GM12878 (cell line): ENCODE results near the gene ARPC1A. TPM values are rescaled to one million over a fixed set of nuclear protein-coding genes. Genes with fewer than 3 reads are reported as not detected.

ENCODE experiments used
- ASH2L ChIP-seq: fragments of 300-600, 200-600 bp; sonication (generic); IDR thresholded peaks from 2 replicates; pipeline ENCODE4 v1.6.1; 2017; ENCODE audit warnings: low read depth, mild to moderate bottlenecking, borderline replicate concordance
- ATF7 ChIP-seq: fragments of 450-650 bp; IDR thresholded peaks from 2 replicates; pipeline ENCODE4 v1.6.1; 2016; ENCODE audit warnings: low read depth, mild to moderate bottlenecking
- CBX3 ChIP-seq: fragments of 200-600 bp; sonication (generic); IDR thresholded peaks from 2 replicates; pipeline ENCODE4 v1.6.1; 2016; ENCODE audit warnings: low read depth, borderline replicate concordance
- CHD4 ChIP-seq: fragments of 200-600 bp; sonication (generic); IDR thresholded peaks from 2 replicates; pipeline ENCODE4 v1.6.1; 2016; ENCODE audit warnings: mild to moderate bottlenecking
- HCFC1 ChIP-seq: fragments of 150-350 bp; IDR thresholded peaks from 2 replicates; pipeline ENCODE4 v1.6.1; 2014; ENCODE audit warnings: low read length
- IRF4 ChIP-seq: IDR thresholded peaks from 2 replicates; pipeline ENCODE4 v1.6.1; 2011; ENCODE audit warnings: low read depth, low read length
- IRF5 ChIP-seq: fragments of 450-650 bp; IDR thresholded peaks from 2 replicates; pipeline ENCODE4 v1.6.1; 2017; ENCODE audit warnings: borderline replicate concordance
- KLF5 ChIP-seq: fragments of 450-650 bp; IDR thresholded peaks from 2 replicates; pipeline ENCODE4 v1.6.1; 2014; ENCODE audit warnings: mild to moderate bottlenecking; ENCODE audit not compliant: partially characterized antibody
- MTA2 ChIP-seq: fragments of 450-650 bp; IDR thresholded peaks from 2 replicates; pipeline ENCODE4 v1.6.1; 2016; ENCODE audit warnings: low read depth, mild to moderate bottlenecking, moderate library complexity
- MTA3 ChIP-seq: IDR thresholded peaks from 2 replicates; pipeline ENCODE4 v1.6.1; 2012; ENCODE audit warnings: low read length, inconsistent platforms, borderline replicate concordance
- NFYA ChIP-seq: IDR thresholded peaks from 2 replicates; pipeline ENCODE4 v1.6.1; 2011; ENCODE audit warnings: low read depth, mild to moderate bottlenecking, low read length, improper control_type of control experiment, borderline replicate concordance
- RBBP5 ChIP-seq: fragments of 200-600 bp; sonication (generic); conservative IDR thresholded peaks from 2 replicates; pipeline ENCODE4 v1.6.1; 2016
- SMAD1 ChIP-seq: fragments of 450-650 bp; IDR thresholded peaks from 2 replicates; pipeline ENCODE4 v1.6.1; 2018; ENCODE audit warnings: mild to moderate bottlenecking, low read depth; ENCODE audit not compliant: partially characterized antibody
- SPI1 ChIP-seq: IDR thresholded peaks from 2 replicates; pipeline ENCODE4 v1.6.1; 2011; ENCODE audit warnings: low read depth, mild to moderate bottlenecking, low read length, moderate library complexity, borderline replicate concordance; ENCODE audit not compliant: insufficient read depth
- TBL1XR1 ChIP-seq: IDR thresholded peaks from 2 replicates; pipeline ENCODE4 v1.6.1; 2012; ENCODE audit warnings: low read depth, low read length, improper control_type of control experiment
- TCF12 ChIP-seq: IDR thresholded peaks from 2 replicates; pipeline ENCODE4 v1.6.1; 2011; ENCODE audit warnings: low read depth, mild to moderate bottlenecking, low read length
- YBX1 ChIP-seq: fragments of 450-650 bp; IDR thresholded peaks from 2 replicates; pipeline ENCODE4 v1.6.1; 2016; ENCODE audit warnings: antibody characterized with exemption
- ZBED1 ChIP-seq: IDR thresholded peaks from 2 replicates; pipeline ENCODE4 v1.6.1; 2016; ENCODE audit warnings: borderline replicate concordance
- ZNF274 ChIP-seq: IDR thresholded peaks from one replicate; pipeline ENCODE4 v1.8.0; 2011; ENCODE audit not compliant: insufficient read length, insufficient read depth
- ZZZ3 ChIP-seq: IDR thresholded peaks from 2 replicates; pipeline ENCODE4 v1.6.1; 2011; ENCODE audit warnings: low read depth; ENCODE audit not compliant: control insufficient read depth, insufficient read length
- polyA plus RNA-seq, 11 experiments: library from polyadenylated mRNA; depleted of rRNA in 4 of 11; unstranded in 6 of 11; stranded (reverse) in 5 of 11; fragments of >200 nt; fragmentation: Nextera tagmentation in 4 of 11; fragmentation: Illumina TruSeq in 1 of 11; extraction: Ambion mirVana in 4 of 11; extraction: Trizol in 1 of 11; gene quantifications; 1 replicate in 1 of 11; 2 replicates in 10 of 11; pipeline versions ENCODE4 v1.2.1 to v1.2.3, GENCODE V29; 2011 to 2016; ENCODE audit warnings: inconsistent platforms in 2 of 11, missing spikeins in 2 of 11, low read depth in 1 of 11
- total RNA-seq, 4 experiments: library from RNA; depleted of rRNA in 3 of 4; stranded (reverse); fragments of >200 nt in 3 of 4; fragmentation: Illumina TruSeq in 1 of 4; extraction: Trizol in 1 of 4; gene quantifications; 2 replicates each; pipeline versions ENCODE4 v1.2.1 to v1.2.3, GENCODE V29; 2013 to 2021
- TF ChIP-seq, protein P1 (sequence below): fragments of 450-650 bp; IDR thresholded peaks from 2 replicates; pipeline ENCODE4 v1.6.1; 2017; ENCODE audit warnings: mild to moderate bottlenecking, moderate library complexity
- TF ChIP-seq, protein P2 (sequence below): IDR thresholded peaks from 2 replicates; pipeline ENCODE4 v1.6.1; 2011; ENCODE audit warnings: low read depth, low read length, improper control_type of control experiment, borderline replicate concordance
- TF ChIP-seq, protein P3 (sequence below): fragments of 450-650 bp; IDR thresholded peaks from 2 replicates; pipeline ENCODE4 v1.6.1; 2014; ENCODE audit warnings: mild to moderate bottlenecking

ARPC1A gene
- total and polyA plus RNA-seq, 10 of the 15 experiments (the other 5 are each of a cell fraction or from before 2014, with no cell fraction given) = 42.3 to 152 (median 72.1) TPM

DNA sequence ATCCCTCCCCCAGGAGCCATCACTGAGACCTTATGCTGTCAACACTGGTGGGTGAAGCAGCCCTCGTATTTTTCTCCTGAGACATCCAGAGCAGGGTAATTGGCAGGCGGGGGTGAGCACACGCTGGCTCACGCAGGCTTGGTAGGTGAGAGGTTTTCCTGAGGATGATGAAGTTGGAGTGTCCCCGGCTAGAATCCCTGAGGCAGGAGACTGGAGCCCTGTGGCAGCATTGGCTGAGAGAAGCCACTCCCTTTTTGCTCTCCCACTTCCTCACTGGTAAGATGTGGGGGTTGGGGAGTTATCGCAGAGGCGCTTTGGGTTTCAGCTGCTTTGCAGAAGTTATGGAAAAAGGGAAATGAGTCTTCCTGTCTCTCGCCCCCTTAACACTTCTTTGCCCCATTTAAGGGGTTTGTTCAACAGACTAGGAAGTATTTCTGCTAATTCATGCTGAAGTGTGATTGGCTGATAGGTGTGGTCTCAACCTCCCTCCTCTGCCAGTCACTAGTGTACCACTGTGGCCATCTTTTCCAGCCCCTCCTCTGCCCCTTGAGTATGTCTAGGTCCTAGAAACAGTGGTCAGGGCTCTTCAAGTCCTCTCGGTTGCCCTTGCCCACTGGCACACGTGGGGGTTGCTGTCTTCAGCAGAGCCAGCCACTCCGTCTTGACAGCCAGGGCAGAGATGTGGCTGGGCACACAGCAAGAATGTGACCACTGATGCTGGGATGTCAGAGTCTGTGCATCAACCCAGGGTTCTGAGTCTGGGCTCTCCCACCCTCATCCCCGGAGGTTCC, 54.5 kb downstream of the ARPC1A start (continued):
- TF ChIP-seq CHD4 (no peak), TCF12 (no peak; the same call in 1 of the 2 replicates), ASH2L (no peak), SMAD1 (no peak), MTA3 (no peak), KLF5 (no peak), NFYA (no peak), ATF7 (peak; percentile 50; the same call in 1 of the 2 replicates), RBBP5 (no peak; the same call in 1 of the 2 replicates), ZNF274 (no peak), TBL1XR1 (peak; percentile 78; the same call in 1 of the 2 replicates), SPI1 (peak; percentile 98), IRF4 (peak; percentile 51; the same call in 1 of the 2 replicates), MTA2 (peak; percentile 76), CBX3 (no peak), YBX1 (no peak), ZZZ3 (no peak), ZBED1 (peak; percentile 80), HCFC1 (no peak), IRF5 (no peak)
- TF ChIP-seq, protein P1, sequence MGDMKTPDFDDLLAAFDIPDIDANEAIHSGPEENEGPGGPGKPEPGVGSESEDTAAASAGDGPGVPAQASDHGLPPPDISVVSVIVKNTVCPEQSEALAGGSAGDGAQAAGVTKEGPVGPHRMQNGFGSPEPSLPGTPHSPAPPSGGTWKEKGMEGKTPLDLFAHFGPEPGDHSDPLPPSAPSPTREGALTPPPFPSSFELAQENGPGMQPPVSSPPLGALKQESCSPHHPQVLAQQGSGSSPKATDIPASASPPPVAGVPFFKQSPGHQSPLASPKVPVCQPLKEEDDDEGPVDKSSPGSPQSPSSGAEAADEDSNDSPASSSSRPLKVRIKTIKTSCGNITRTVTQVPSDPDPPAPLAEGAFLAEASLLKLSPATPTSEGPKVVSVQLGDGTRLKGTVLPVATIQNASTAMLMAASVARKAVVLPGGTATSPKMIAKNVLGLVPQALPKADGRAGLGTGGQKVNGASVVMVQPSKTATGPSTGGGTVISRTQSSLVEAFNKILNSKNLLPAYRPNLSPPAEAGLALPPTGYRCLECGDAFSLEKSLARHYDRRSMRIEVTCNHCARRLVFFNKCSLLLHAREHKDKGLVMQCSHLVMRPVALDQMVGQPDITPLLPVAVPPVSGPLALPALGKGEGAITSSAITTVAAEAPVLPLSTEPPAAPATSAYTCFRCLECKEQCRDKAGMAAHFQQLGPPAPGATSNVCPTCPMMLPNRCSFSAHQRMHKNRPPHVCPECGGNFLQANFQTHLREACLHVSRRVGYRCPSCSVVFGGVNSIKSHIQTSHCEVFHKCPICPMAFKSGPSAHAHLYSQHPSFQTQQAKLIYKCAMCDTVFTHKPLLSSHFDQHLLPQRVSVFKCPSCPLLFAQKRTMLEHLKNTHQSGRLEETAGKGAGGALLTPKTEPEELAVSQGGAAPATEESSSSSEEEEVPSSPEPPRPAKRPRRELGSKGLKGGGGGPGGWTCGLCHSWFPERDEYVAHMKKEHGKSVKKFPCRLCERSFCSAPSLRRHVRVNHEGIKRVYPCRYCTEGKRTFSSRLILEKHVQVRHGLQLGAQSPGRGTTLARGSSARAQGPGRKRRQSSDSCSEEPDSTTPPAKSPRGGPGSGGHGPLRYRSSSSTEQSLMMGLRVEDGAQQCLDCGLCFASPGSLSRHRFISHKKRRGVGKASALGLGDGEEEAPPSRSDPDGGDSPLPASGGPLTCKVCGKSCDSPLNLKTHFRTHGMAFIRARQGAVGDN = no peak; the same call in 1 of the 2 replicates
- TF ChIP-seq, protein P2, sequence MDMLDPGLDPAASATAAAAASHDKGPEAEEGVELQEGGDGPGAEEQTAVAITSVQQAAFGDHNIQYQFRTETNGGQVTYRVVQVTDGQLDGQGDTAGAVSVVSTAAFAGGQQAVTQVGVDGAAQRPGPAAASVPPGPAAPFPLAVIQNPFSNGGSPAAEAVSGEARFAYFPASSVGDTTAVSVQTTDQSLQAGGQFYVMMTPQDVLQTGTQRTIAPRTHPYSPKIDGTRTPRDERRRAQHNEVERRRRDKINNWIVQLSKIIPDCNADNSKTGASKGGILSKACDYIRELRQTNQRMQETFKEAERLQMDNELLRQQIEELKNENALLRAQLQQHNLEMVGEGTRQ = no peak
- TF ChIP-seq, protein P3, sequence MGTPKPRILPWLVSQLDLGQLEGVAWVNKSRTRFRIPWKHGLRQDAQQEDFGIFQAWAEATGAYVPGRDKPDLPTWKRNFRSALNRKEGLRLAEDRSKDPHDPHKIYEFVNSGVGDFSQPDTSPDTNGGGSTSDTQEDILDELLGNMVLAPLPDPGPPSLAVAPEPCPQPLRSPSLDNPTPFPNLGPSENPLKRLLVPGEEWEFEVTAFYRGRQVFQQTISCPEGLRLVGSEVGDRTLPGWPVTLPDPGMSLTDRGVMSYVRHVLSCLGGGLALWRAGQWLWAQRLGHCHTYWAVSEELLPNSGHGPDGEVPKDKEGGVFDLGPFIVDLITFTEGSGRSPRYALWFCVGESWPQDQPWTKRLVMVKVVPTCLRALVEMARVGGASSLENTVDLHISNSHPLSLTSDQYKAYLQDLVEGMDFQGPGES = no peak
